Activated CD8-positive, alpha-beta T cell treated with anti-CD3 and anti-CD28 coated beads for 36 hours (primary cell): ENCODE measurements around the gene MESD. TPM values are rescaled to one million over a fixed set of nuclear protein-coding genes. Genes with fewer than 3 reads are reported as not detected.

Experiments
- ATAC-seq: fragments of 200-7000 bp; cut with Tn5 transposase; one replicate; pipeline ENCODE4 v1.10.0; 2021; ENCODE audit warnings: mild to moderate bottlenecking, moderate library complexity
- CTCF ChIA-PET: fragments of 350-600 bp; sonication (Branson Sonifier 250); formaldehyde crosslinking; loops from one replicate; lab custom pipeline; 2021; ENCODE audit warnings: antibody characterized with exemption; lab: Charles Lee
- POLR2A ChIA-PET: fragments of 350-600 bp; sonication (Branson Sonifier 250); formaldehyde crosslinking; loops from one replicate; lab custom pipeline; 2021; ENCODE audit warnings: antibody characterized with exemption; lab: Charles Lee
- DNase-seq: peaks from one replicate; pipeline ENCODE4 v3.0.0-alpha.2; 2020
- H3K27ac Mint-ChIP-seq: one replicate; pipeline ENCODE4 v1.8.0; 2021; ENCODE audit warnings: mild to moderate bottlenecking, mixed read lengths
- H3K27me3 Mint-ChIP-seq: one replicate; pipeline ENCODE4 v1.8.0; 2021; ENCODE audit warnings: mixed read lengths
- H3K36me3 Mint-ChIP-seq: one replicate; pipeline ENCODE4 v1.8.0; 2021; ENCODE audit warnings: low read depth, mixed read lengths
- H3K4me1 Mint-ChIP-seq: one replicate; pipeline ENCODE4 v1.8.0; 2021; ENCODE audit warnings: low read depth, mixed read lengths
- H3K4me3 Mint-ChIP-seq: one replicate; pipeline ENCODE4 v1.8.0; 2021; ENCODE audit warnings: mild to moderate bottlenecking, moderate library complexity, mixed read lengths
- H3K9me3 Mint-ChIP-seq: one replicate; pipeline ENCODE4 v1.8.0; 2021; ENCODE audit warnings: mixed read lengths
- CTCF ChIP-seq: fragments of 200-600 bp; IDR thresholded peaks from one replicate; pipeline ENCODE4 v1.8.0; 2022; ENCODE audit warnings: antibody characterized with exemption, mild to moderate bottlenecking
- intact Hi-C: fragments of 100-400 bp; cut with micrococcal nuclease; formaldehyde crosslinking; loops from one replicate; pipeline ENCODE4 v1.10.0; 2022
- total RNA-seq, 2 experiments: library from RNA; stranded (reverse); gene quantifications; one replicate each; pipeline ENCODE4 v1.2.3, GENCODE V29; 2021

Gene MESD
- total RNA-seq, 2 experiments from 2014 or later: 15.8 to 16.5 TPM

GRCh38 chr15:80924278-80924677 lies 65.3 kb downstream of the MESD start:
- POLR2A ChIA-PET: no interaction called here
- intact Hi-C loops: no loop called here
- H3K27me3 Mint-ChIP-seq: no peaks in the 10 kb centered on the region

GRCh38 chr15:80923668-80924067 lies 66.0 kb downstream of the MESD start:
- no peak for ATAC-seq

More at GRCh38 chr15:80924278-80924677, 65.3 kb downstream of the MESD start:
- CTCF ChIA-PET: interaction anchor here (2.8 kb wide), 1 partner anchor 46 kb away, joined by 8 read pairs; no protein-coding TSS in a partner anchor
- peaks cover 15% of the 10 kb centered on the region for H3K4me1 Mint-ChIP-seq
- no peak for DNase-seq
- peaks cover 2% of the 10 kb centered on the region for H3K36me3 Mint-ChIP-seq
- no peaks in the 10 kb centered on the region for H3K9me3 Mint-ChIP-seq
- TF ChIP-seq CTCF: no peak
- H3K4me3 Mint-ChIP-seq: no peak overlapping the region
- H3K27ac Mint-ChIP-seq: no peak overlapping the region
- ATAC-seq: no peak

GRCh38 chr15:80921736-80922410 lies 67.7 kb downstream of the MESD start:
- H3K4me1 Mint-ChIP-seq: peaks cover 15% of the 10 kb centered on the region
- DNase-seq (no peak), ATAC-seq (no peak)
- no peak overlapping the region for H3K27ac Mint-ChIP-seq
- H3K27me3 Mint-ChIP-seq: no peaks in the 10 kb centered on the region
- POLR2A ChIA-PET: interaction anchor here (0.9 kb wide), 1 partner anchor 8 kb away, joined by 3 read pairs; no protein-coding TSS in a partner anchor
- H3K9me3 Mint-ChIP-seq: no peaks in the 10 kb centered on the region
- CTCF ChIA-PET: interaction anchor here (2.1 kb wide), 2 partner anchors 48 to 344 kb away, joined by 5 to 7 read pairs; no protein-coding TSS in a partner anchor
- peaks cover 2% of the 10 kb centered on the region for H3K36me3 Mint-ChIP-seq
- no peak overlapping the region for H3K4me3 Mint-ChIP-seq
- TF ChIP-seq CTCF: no peak
- intact Hi-C loops: no loop called here

More at GRCh38 chr15:80923668-80924067, 66.0 kb downstream of the MESD start:
- Mint-ChIP-seq H3K27ac (no peak overlapping the region), H3K4me1 (peaks cover 15% of the 10 kb centered on the region), H3K27me3 (no peaks in the 10 kb centered on the region), H3K36me3 (peaks cover 2% of the 10 kb centered on the region), H3K9me3 (no peaks in the 10 kb centered on the region), H3K4me3 (no peak overlapping the region)
- intact Hi-C loops: no loop called here
- TF ChIP-seq CTCF: no peak
- POLR2A ChIA-PET: no interaction called here
- CTCF ChIA-PET: interaction anchor here (2.8 kb wide), 1 partner anchor 46 kb away, joined by 8 read pairs; no protein-coding TSS in a partner anchor
- no peak for DNase-seq

GRCh38 chr15:80920271-80920699 lies 69.3 kb downstream of the MESD start:
- H3K27me3 Mint-ChIP-seq: no peaks in the 10 kb centered on the region
- intact Hi-C loops: no loop called here
- peaks cover 2% of the 10 kb centered on the region for H3K36me3 Mint-ChIP-seq
- H3K9me3 Mint-ChIP-seq: no peaks in the 10 kb centered on the region
- DNase-seq: peak; percentile 71
- ChIA-PET POLR2A (no interaction called here), CTCF (interaction anchor here (2.1 kb wide), 1 partner anchor 50 kb away, joined by 7 read pairs; no protein-coding TSS in a partner anchor)
- H3K4me1 Mint-ChIP-seq: peaks cover 15% of the 10 kb centered on the region
- no peak for TF ChIP-seq CTCF
- no peak overlapping the region for H3K4me3 Mint-ChIP-seq
- H3K27ac Mint-ChIP-seq: no peak overlapping the region
- peak; percentile 92 for ATAC-seq

- ChIA-PET CTCF (no interaction called here), POLR2A (no interaction called here)
- DNase-seq (no peak), ATAC-seq (no peak)
- Mint-ChIP-seq H3K27ac (no peak overlapping the region), H3K27me3 (no peaks in the 10 kb centered on the region), H3K36me3 (peaks cover 2% of the 10 kb centered on the region), H3K9me3 (no peaks in the 10 kb centered on the region), H3K4me1 (peaks cover 15% of the 10 kb centered on the region), H3K4me3 (no peak overlapping the region)
- intact Hi-C loops: no loop called here
- no peak for TF ChIP-seq CTCF
Measured at GRCh38 chr15:80918196-80918783, 71.3 kb downstream of the MESD start.
